GM23248 (cell line): ENCODE measurements around the gene MAP4K3. TPM values are rescaled to one million over a fixed set of nuclear protein-coding genes. Genes with fewer than 3 reads are reported as not detected.
"Not testable (repeated sequence)": the region's sequence is repeated elsewhere in the genome, so short reads cannot be mapped to it uniquely, and the experiment has no call there.

ENCODE experiments used
- DNase-seq: peaks from one replicate; pipeline ENCODE4 v3.0.0-alpha.2; 2015
- H2AFZ ChIP-seq: fragments of 200-600 bp; sonication (generic); 2 replicates; pipeline ENCODE4 v1.6.1; 2016; ENCODE audit warnings: antibody characterized with exemption
- H3F3A ChIP-seq: fragments of 200-600 bp; sonication (generic); 2 replicates; pipeline ENCODE4 v1.6.1; 2016; ENCODE audit warnings: mild to moderate bottlenecking, antibody characterized with exemption, mixed run types; ENCODE audit not compliant: insufficient read depth
- H3K27ac ChIP-seq: fragments of 200-600 bp; sonication (generic); 2 replicates; pipeline ENCODE4 v1.5.1; 2016; ENCODE audit warnings: mild to moderate bottlenecking
- H3K27me3 ChIP-seq: fragments of 200-600 bp; sonication (generic); replicated peaks from 2 replicates; pipeline ENCODE4 v1.6.1; 2016; ENCODE audit warnings: mild to moderate bottlenecking; ENCODE audit not compliant: insufficient read depth
- H3K36me3 ChIP-seq: fragments of 200-600 bp; sonication (generic); 2 replicates; pipeline ENCODE4 v1.6.1; 2016; ENCODE audit warnings: low read depth, mild to moderate bottlenecking
- H3K4me1 ChIP-seq: fragments of 200-600 bp; sonication (generic); 2 replicates; pipeline ENCODE4 v1.6.1; 2016; ENCODE audit warnings: mild to moderate bottlenecking; ENCODE audit not compliant: insufficient read depth
- H3K4me2 ChIP-seq: fragments of 200-600 bp; sonication (generic); one replicate; pipeline ENCODE4 v1.6.1; 2016; ENCODE audit warnings: mild to moderate bottlenecking; ENCODE audit not compliant: unreplicated experiment
- H3K4me3 ChIP-seq: fragments of 200-600 bp; sonication (generic); 2 replicates; pipeline ENCODE4 v1.5.1; 2016; ENCODE audit warnings: mild to moderate bottlenecking
- H3K79me2 ChIP-seq: fragments of 200-600 bp; sonication (generic); 2 replicates; pipeline ENCODE4 v1.6.1; 2016; ENCODE audit warnings: mild to moderate bottlenecking; ENCODE audit not compliant: insufficient read depth
- H3K9ac ChIP-seq: fragments of 200-600 bp; sonication (generic); 2 replicates; pipeline ENCODE4 v1.6.1; 2016; ENCODE audit warnings: mild to moderate bottlenecking
- H3K9me2 ChIP-seq: fragments of 200-600 bp; sonication (generic); 2 replicates; pipeline ENCODE4 v1.6.1; 2016; ENCODE audit warnings: mixed run types, mild to moderate bottlenecking, moderate library complexity; ENCODE audit not compliant: insufficient read depth
- H3K9me3 ChIP-seq: fragments of 200-600 bp; sonication (generic); one replicate; pipeline ENCODE4 v1.6.1; 2017; ENCODE audit warnings: low read depth
- H4K20me1 ChIP-seq: fragments of 200-600 bp; sonication (generic); 2 replicates; pipeline ENCODE4 v1.6.0; 2016; ENCODE audit not compliant: insufficient read depth
- EZH2 ChIP-seq: fragments of 200-600 bp; sonication (generic); IDR thresholded peaks from 2 replicates; pipeline ENCODE4 v1.6.1; 2018; ENCODE audit warnings: antibody characterized with exemption, mild to moderate bottlenecking; ENCODE audit not compliant: insufficient read depth, poor library complexity, severe bottlenecking
- EZH2phosphoT487 ChIP-seq: fragments of 200-600 bp; sonication (generic); IDR thresholded peaks from 2 replicates; pipeline ENCODE4 v1.6.1; 2018; ENCODE audit warnings: antibody characterized with exemption, moderate library complexity, mild to moderate bottlenecking, low read depth; ENCODE audit not compliant: insufficient read depth
- WGBS, 2 experiments: methylation state at CpG; one replicate each; pipeline ENCODE4 v1.1.6; 2015 to 2017; ENCODE audit warnings: low lambda C conversion rate in 2 of 2, low coverage in 1 of 2; ENCODE audit errors: missing lambda C conversion rate in 2 of 2; 5-methylcytosine and 5-hydroxymethylcytosine counted together
- in situ Hi-C: fragments of 300-500 bp; cut with MboI; formaldehyde crosslinking; loops from 2 replicates; pipeline ENCODE4 v1.15.0; 2020
- polyA plus RNA-seq: library from polyadenylated mRNA; unstranded; fragments of >200 nt; fragmentation: Nextera tagmentation; extraction: Ambion mirVana; gene quantifications from 2 replicates; pipeline ENCODE4 v1.2.1, GENCODE V29; 2016
- total RNA-seq: library from RNA; depleted of rRNA; stranded (reverse); fragments of >200 nt; shearing (Covaris generic); gene quantifications from 2 replicates; pipeline ENCODE4 v1.2.3, GENCODE V29; 2014

MAP4K3 gene
- total and polyA plus RNA-seq, 2 experiments from 2014 or later = 9.9 to 32.0 TPM

GRCh38 chr2:39370101-39370500, 67.0 kb downstream of the MAP4K3 start:
- Histone ChIP-seq H3K79me2 (peaks cover 85% of the 10 kb centered on the region), H3F3A (no peaks in the 10 kb centered on the region), H3K9me2 (no peaks in the 10 kb centered on the region), H3K27ac (no peak overlapping the region), H3K27me3 (no peaks in the 10 kb centered on the region), H3K9me3 (no peaks in the 10 kb centered on the region), H4K20me1 (no peaks in the 10 kb centered on the region), H3K4me2 (no peak overlapping the region), H2AFZ (no peak overlapping the region), H3K9ac (no peak overlapping the region), H3K36me3 (no peaks in the 10 kb centered on the region; the same call in 1 of the 2 replicates), H3K4me3 (no peak overlapping the region), H3K4me1 (peaks cover 9% of the 10 kb centered on the region; the same call in 1 of the 2 replicates)
- WGBS, 2 experiments = 86 to 92% methylated on average over 2 of the region's 2 CpGs
- DNase-seq = peak; percentile 10
- in situ Hi-C loops = no loop called here
- TF ChIP-seq EZH2 = no peak
- TF ChIP-seq EZH2phosphoT487 = no peak

GRCh38 chr2:39368846-39369245, 68.2 kb downstream of the MAP4K3 start:
- Histone ChIP-seq H3K9me3 (no peaks in the 10 kb centered on the region), H3K27ac (no peak overlapping the region), H3K36me3 (no peaks in the 10 kb centered on the region; the same call in 1 of the 2 replicates), H3K4me1 (peaks cover 9% of the 10 kb centered on the region; the same call in 1 of the 2 replicates), H3K4me2 (no peak overlapping the region), H2AFZ (no peak overlapping the region), H4K20me1 (no peaks in the 10 kb centered on the region), H3K9me2 (no peaks in the 10 kb centered on the region), H3K27me3 (no peaks in the 10 kb centered on the region), H3K9ac (no peak overlapping the region), H3K79me2 (peaks cover 91% of the 10 kb centered on the region), H3K4me3 (no peak overlapping the region), H3F3A (no peaks in the 10 kb centered on the region)
- WGBS, 2 experiments = 79 to 89% methylated on average over 3 of the region's 3 CpGs
- in situ Hi-C loops = no loop called here
- DNase-seq = no peak
- no peak for TF ChIP-seq EZH2
- no peak for TF ChIP-seq EZH2phosphoT487

- DNase-seq = no peak
- Histone ChIP-seq H3K4me1 (peaks cover 9% of the 10 kb centered on the region; the same call in 1 of the 2 replicates), H3K9me2 (no peaks in the 10 kb centered on the region), H3K36me3 (no peaks in the 10 kb centered on the region; the same call in 1 of the 2 replicates), H4K20me1 (no peaks in the 10 kb centered on the region), H2AFZ (no peak overlapping the region), H3K4me3 (no peak overlapping the region), H3K9ac (no peak overlapping the region), H3K9me3 (no peaks in the 10 kb centered on the region), H3F3A (no peaks in the 10 kb centered on the region), H3K79me2 (peaks cover 88% of the 10 kb centered on the region), H3K27me3 (no peaks in the 10 kb centered on the region), H3K27ac (no peak overlapping the region), H3K4me2 (no peak overlapping the region)
- in situ Hi-C loops = no loop called here
- 61 to 74% methylated on average over 3 of the region's 3 CpGs for WGBS, 2 experiments
- no peak for TF ChIP-seq EZH2
- no peak for TF ChIP-seq EZH2phosphoT487
These were observed 68.7 kb downstream of the MAP4K3 start for GRCh38 chr2:39368376-39368775.

GRCh38 chr2:39362595-39362994, 74.5 kb downstream of the MAP4K3 start:
- H3K9me3 ChIP-seq = peaks cover 7% of the 10 kb centered on the region
- no peak overlapping the region for H2AFZ ChIP-seq
- no peaks in the 10 kb centered on the region for H3F3A ChIP-seq
- no peaks in the 10 kb centered on the region for H3K27me3 ChIP-seq
- H4K20me1 ChIP-seq = no peaks in the 10 kb centered on the region
- H3K4me2 ChIP-seq = no peak overlapping the region
- H3K4me3 ChIP-seq = no peak overlapping the region
- TF ChIP-seq EZH2 (no peak), EZH2phosphoT487 (no peak)
- DNase-seq = no peak
- H3K79me2 ChIP-seq = peaks cover 92% of the 10 kb centered on the region
- in situ Hi-C loops = no loop called here
- no peaks in the 10 kb centered on the region for H3K36me3 ChIP-seq
- no peaks in the 10 kb centered on the region for H3K9me2 ChIP-seq
- H3K27ac ChIP-seq = no peak overlapping the region
- 93 to 99% methylated on average over 4 of the region's 4 CpGs for WGBS, 2 experiments
- H3K9ac ChIP-seq = no peak overlapping the region
- H3K4me1 ChIP-seq = no peaks in the 10 kb centered on the region

- H3K4me2 ChIP-seq = no peak overlapping the region
- no peaks in the 10 kb centered on the region for H3K4me1 ChIP-seq
- no peak overlapping the region for H2AFZ ChIP-seq
- in situ Hi-C loops = no loop called here
- no peaks in the 10 kb centered on the region for H3F3A ChIP-seq
- DNase-seq = no peak
- H4K20me1 ChIP-seq = no peaks in the 10 kb centered on the region; the same call in 1 of the 2 replicates
- no peak overlapping the region for H3K27ac ChIP-seq
- H3K36me3 ChIP-seq = no peaks in the 10 kb centered on the region
- no peak overlapping the region for H3K9ac ChIP-seq
- H3K4me3 ChIP-seq = no peak overlapping the region
- no peaks in the 10 kb centered on the region for H3K27me3 ChIP-seq
- TF ChIP-seq EZH2phosphoT487 (no peak), EZH2 (no peak)
- peaks cover 92% of the 10 kb centered on the region for H3K79me2 ChIP-seq
- no peaks in the 10 kb centered on the region for H3K9me2 ChIP-seq
- H3K9me3 ChIP-seq = peaks cover 7% of the 10 kb centered on the region
These were observed 75.6 kb downstream of the MAP4K3 start for GRCh38 chr2:39361511-39361910.

GRCh38 chr2:39360342-39360741, 76.7 kb downstream of the MAP4K3 start:
- H3K27ac ChIP-seq, H3K4me1 ChIP-seq, H3K9me2 ChIP-seq, H3K9ac ChIP-seq, in situ Hi-C loops, H3K27me3 ChIP-seq, H3F3A ChIP-seq, H3K4me2 ChIP-seq, H3K9me3 ChIP-seq, DNase-seq, H4K20me1 ChIP-seq, H3K36me3 ChIP-seq, H2AFZ ChIP-seq, H3K4me3 ChIP-seq: not testable (repeated sequence)
- WGBS, 2 experiments = 97 to 100% methylated on average over 2 of the region's 2 CpGs
- H3K79me2 ChIP-seq = peaks cover 94% of the 10 kb centered on the region
